DND-41 (cell line): ENCODE results near the gene RPS25.

Experiments
- CTCF ChIP-seq: IDR thresholded peaks from 2 replicates; pipeline ENCODE4 v1.5.1; 2012; ENCODE audit warnings: borderline replicate concordance, low read length, moderate library complexity, mild to moderate bottlenecking; ENCODE audit not compliant: poor library complexity, severe bottlenecking; ENCODE audit errors: extremely low read depth
- EZH2 ChIP-seq: IDR thresholded peaks from 3 replicates; pipeline ENCODE4 v1.6.1; 2012; ENCODE audit warnings: borderline replicate concordance, low read depth, mild to moderate bottlenecking, moderate library complexity, low read length, inconsistent platforms; ENCODE audit not compliant: severe bottlenecking

- TF ChIP-seq CTCF (no peak), EZH2 (no peak)
Measured at GRCh38 chr11:119000906-119001305, 17.2 kb downstream of the RPS25 start.
